ENCODE measurements around the gene TULP4.

GRCh38 chr6:158304254-158304653 lies 8.0 kb upstream of the TULP4 start:
- TF ChIP-seq YY1 (IDR thresholded peaks at IDR 0.05; ENCODE audit: low read depth): no peak
- TF ChIP-seq EP300 (IDR thresholded peaks at IDR 0.05; ENCODE audit: borderline replicate concordance): no peak
- TF ChIP-seq, protein P1, sequence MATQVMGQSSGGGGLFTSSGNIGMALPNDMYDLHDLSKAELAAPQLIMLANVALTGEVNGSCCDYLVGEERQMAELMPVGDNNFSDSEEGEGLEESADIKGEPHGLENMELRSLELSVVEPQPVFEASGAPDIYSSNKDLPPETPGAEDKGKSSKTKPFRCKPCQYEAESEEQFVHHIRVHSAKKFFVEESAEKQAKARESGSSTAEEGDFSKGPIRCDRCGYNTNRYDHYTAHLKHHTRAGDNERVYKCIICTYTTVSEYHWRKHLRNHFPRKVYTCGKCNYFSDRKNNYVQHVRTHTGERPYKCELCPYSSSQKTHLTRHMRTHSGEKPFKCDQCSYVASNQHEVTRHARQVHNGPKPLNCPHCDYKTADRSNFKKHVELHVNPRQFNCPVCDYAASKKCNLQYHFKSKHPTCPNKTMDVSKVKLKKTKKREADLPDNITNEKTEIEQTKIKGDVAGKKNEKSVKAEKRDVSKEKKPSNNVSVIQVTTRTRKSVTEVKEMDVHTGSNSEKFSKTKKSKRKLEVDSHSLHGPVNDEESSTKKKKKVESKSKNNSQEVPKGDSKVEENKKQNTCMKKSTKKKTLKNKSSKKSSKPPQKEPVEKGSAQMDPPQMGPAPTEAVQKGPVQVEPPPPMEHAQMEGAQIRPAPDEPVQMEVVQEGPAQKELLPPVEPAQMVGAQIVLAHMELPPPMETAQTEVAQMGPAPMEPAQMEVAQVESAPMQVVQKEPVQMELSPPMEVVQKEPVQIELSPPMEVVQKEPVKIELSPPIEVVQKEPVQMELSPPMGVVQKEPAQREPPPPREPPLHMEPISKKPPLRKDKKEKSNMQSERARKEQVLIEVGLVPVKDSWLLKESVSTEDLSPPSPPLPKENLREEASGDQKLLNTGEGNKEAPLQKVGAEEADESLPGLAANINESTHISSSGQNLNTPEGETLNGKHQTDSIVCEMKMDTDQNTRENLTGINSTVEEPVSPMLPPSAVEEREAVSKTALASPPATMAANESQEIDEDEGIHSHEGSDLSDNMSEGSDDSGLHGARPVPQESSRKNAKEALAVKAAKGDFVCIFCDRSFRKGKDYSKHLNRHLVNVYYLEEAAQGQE (IDR thresholded peaks at IDR 0.05; ENCODE audit: low read depth): no peak
- TF ChIP-seq, protein P2, sequence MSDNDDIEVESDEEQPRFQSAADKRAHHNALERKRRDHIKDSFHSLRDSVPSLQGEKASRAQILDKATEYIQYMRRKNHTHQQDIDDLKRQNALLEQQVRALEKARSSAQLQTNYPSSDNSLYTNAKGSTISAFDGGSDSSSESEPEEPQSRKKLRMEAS (IDR thresholded peaks at IDR 0.05): no peak
- no peak for TF ChIP-seq TAF1 (IDR thresholded peaks at IDR 0.05; ENCODE audit: low read depth)
- TF ChIP-seq CEBPB (IDR thresholded peaks at IDR 0.05): no peak
- TF ChIP-seq RAD21 (IDR thresholded peaks at IDR 0.05; ENCODE audit: low read depth): no peak
- no peak for TF ChIP-seq TCF12 (IDR thresholded peaks at IDR 0.05; ENCODE audit: low read depth)
- TF ChIP-seq USF1 (IDR thresholded peaks at IDR 0.05): no peak
- TF ChIP-seq ZBTB7A (IDR thresholded peaks at IDR 0.05; ENCODE audit: low read depth): no peak
- no peak for TF ChIP-seq TEAD4 (IDR thresholded peaks at IDR 0.05)
- no peak for TF ChIP-seq NFIC (IDR thresholded peaks at IDR 0.05)
